ENCODE measurements around the gene NFYC. TPM values are rescaled to one million over a fixed set of nuclear protein-coding genes. Genes with fewer than 3 reads are reported as not detected.

Gene NFYC
- total RNA-seq, 3 donors from 2014 or later: 42.7 to 69.7 (median 55.7) TPM

GRCh38 chr1:40753142-40753882, 61.8 kb downstream of the NFYC start:
- TF ChIP-seq POLR2AphosphoS5 (IDR thresholded peaks at IDR 0.05) (no peak), POLR2A (IDR thresholded peaks at IDR 0.05) (no peak), CTCF (IDR thresholded peaks at IDR 0.05) (no peak)
- H3K9me3 ChIP-seq: no peaks in the 10 kb centered on the region
- H3K36me3 ChIP-seq: peaks cover 10% of the 10 kb centered on the region
- no peak overlapping the region for H3K4me3 ChIP-seq
- no peaks in the 10 kb centered on the region for H3K27me3 ChIP-seq
- H3K4me1 ChIP-seq: no peaks in the 10 kb centered on the region
- DNase-seq (ENCODE audit: low spot score in 2 of 2): no peak
- H3K27ac ChIP-seq: no peak overlapping the region
- intact Hi-C loops (cut with DNase I; ENCODE audit: low total_unique reads): no loop called here

- no peaks in the 10 kb centered on the region for H3K4me1 ChIP-seq
- H3K27me3 ChIP-seq: no peaks in the 10 kb centered on the region
- intact Hi-C loops (cut with DNase I; ENCODE audit: low total_unique reads): no loop called here
- DNase-seq (ENCODE audit: low spot score in 2 of 2): no peak
- peaks cover 13% of the 10 kb centered on the region for H3K36me3 ChIP-seq
- H3K9me3 ChIP-seq: no peaks in the 10 kb centered on the region
- no peak for TF ChIP-seq POLR2A (IDR thresholded peaks at IDR 0.05)
- no peak for TF ChIP-seq CTCF (IDR thresholded peaks at IDR 0.05)
- TF ChIP-seq POLR2AphosphoS5 (IDR thresholded peaks at IDR 0.05): no peak
- H3K27ac ChIP-seq: no peak overlapping the region
- H3K4me3 ChIP-seq: no peak overlapping the region
These were observed 62.7 kb downstream of the NFYC start for GRCh38 chr1:40754201-40754600.

GRCh38 chr1:40755067-40755466, 63.6 kb downstream of the NFYC start:
- Histone ChIP-seq H3K9me3 (no peaks in the 10 kb centered on the region), H3K27ac (no peak overlapping the region), H3K4me1 (no peaks in the 10 kb centered on the region), H3K4me3 (no peak overlapping the region), H3K36me3 (peaks cover 10% of the 10 kb centered on the region), H3K27me3 (no peaks in the 10 kb centered on the region)
- DNase-seq (ENCODE audit: low spot score in 2 of 2): peak in 1 of 2 donors; percentile 32
- intact Hi-C loops (cut with DNase I; ENCODE audit: low total_unique reads): no loop called here
- TF ChIP-seq POLR2AphosphoS5 (IDR thresholded peaks at IDR 0.05) (no peak), POLR2A (IDR thresholded peaks at IDR 0.05) (no peak), CTCF (IDR thresholded peaks at IDR 0.05) (no peak)

GRCh38 chr1:40756523-40756922, 65.0 kb downstream of the NFYC start:
- H3K36me3 ChIP-seq: peaks cover 10% of the 10 kb centered on the region
- intact Hi-C loops (cut with DNase I; ENCODE audit: low total_unique reads): no loop called here

More at GRCh38 chr1:40756523-40756922, 65.0 kb downstream of the NFYC start:
- no peaks in the 10 kb centered on the region for H3K27me3 ChIP-seq
- no peaks in the 10 kb centered on the region for H3K9me3 ChIP-seq
- no peak for TF ChIP-seq CTCF (IDR thresholded peaks at IDR 0.05)
- TF ChIP-seq POLR2A (IDR thresholded peaks at IDR 0.05): no peak
- TF ChIP-seq POLR2AphosphoS5 (IDR thresholded peaks at IDR 0.05): no peak
- no peaks in the 10 kb centered on the region for H3K4me1 ChIP-seq
- H3K4me3 ChIP-seq: no peak overlapping the region
- H3K27ac ChIP-seq: no peak overlapping the region
- no peak for DNase-seq (ENCODE audit: low spot score in 2 of 2)

Measured in breast epithelium (tissue), 4 donors.